DMS 273 treated with DMSO at 0.1 percent for 48 hours (cell line): Measurements from ENCODE around the gene RFXANK.
"Not testable (repeated sequence)": the region's sequence is repeated elsewhere in the genome, so short reads cannot be mapped to it uniquely, and the experiment has no call there.

Experiments
- DNase-seq: peaks from one replicate; lab custom pipeline; 2025; lab: John Stamatoyannopoulos, UW

Gene RFXANK

GRCh38 chr19:19206938-19207337 lies 14.9 kb downstream of the RFXANK start:
- DNase-seq, result no peak

- no peak for DNase-seq
Measured at GRCh38 chr19:19207637-19208572, 15.8 kb downstream of the RFXANK start.

GRCh38 chr19:19209372-19209771 lies 17.3 kb downstream of the RFXANK start:
- DNase-seq, result no peak

GRCh38 chr19:19211499-19212420 lies 19.7 kb downstream of the RFXANK start, which contains the start of gene NCAN:
TSS of gene NCAN (plus strand) at chr19:19211958. CDS start at chr19:19216954, 4,996 bp downstream.
- no peak for DNase-seq

GRCh38 chr19:19212916-19213315 lies 20.9 kb downstream of the RFXANK start:
- DNase-seq, result no peak

- no peak for DNase-seq
Measured at GRCh38 chr19:19213426-19214158, 21.5 kb downstream of the RFXANK start.

- DNase-seq, result no peak
Measured at GRCh38 chr19:19214159-19214490, 22.1 kb downstream of the RFXANK start.

GRCh38 chr19:19214892-19215291 lies 22.8 kb downstream of the RFXANK start:
- peak; percentile 20 for DNase-seq

GRCh38 chr19:19215792-19216191 lies 23.7 kb downstream of the RFXANK start:
- no peak for DNase-seq

GRCh38 chr19:19217099-19217498 lies 25.0 kb downstream of the RFXANK start:
- DNase-seq, result no peak

- DNase-seq, result no peak
Measured at GRCh38 chr19:19218911-19219310, 26.9 kb downstream of the RFXANK start.

- not testable (repeated sequence) for DNase-seq
Measured at GRCh38 chr19:19221000-19221399, 28.9 kb downstream of the RFXANK start.

- no peak for DNase-seq
Measured at GRCh38 chr19:19223060-19223459, 31.0 kb downstream of the RFXANK start.

- DNase-seq, result no peak
Measured at GRCh38 chr19:19223636-19224035, 31.6 kb downstream of the RFXANK start.

GRCh38 chr19:19224150-19224851 lies 32.2 kb downstream of the RFXANK start:
- no peak for DNase-seq

GRCh38 chr19:19224852-19225494 lies 32.9 kb downstream of the RFXANK start:
- no peak for DNase-seq

- DNase-seq, result no peak
Measured at GRCh38 chr19:19226204-19226603, 34.1 kb downstream of the RFXANK start.

GRCh38 chr19:19226663-19227062 lies 34.6 kb downstream of the RFXANK start:
- no peak for DNase-seq

GRCh38 chr19:19227217-19227616 lies 35.2 kb downstream of the RFXANK start:
- DNase-seq, result no peak

- no peak for DNase-seq
Measured at GRCh38 chr19:19229701-19230100, 37.6 kb downstream of the RFXANK start.

- no peak for DNase-seq
Measured at GRCh38 chr19:19230999-19231398, 38.9 kb downstream of the RFXANK start.
